ENCODE data around the gene FSHR. TPM values are rescaled to one million over a fixed set of nuclear protein-coding genes. Genes with fewer than 3 reads are reported as not detected.

Gene FSHR
- total and polyA plus RNA-seq, 4 experiments from 2014 or later = not detected

GRCh38 chr2:48954935-48955334, 199.4 kb downstream of the FSHR start:
- Histone ChIP-seq H3K27ac (ENCODE audit: low read depth, low read length) (no peak overlapping the region), H3K4me1 (ENCODE audit: insufficient read depth, low read length) (no peaks in the 10 kb centered on the region), H3K36me3 (ENCODE audit: insufficient read depth, low read length) (no peaks in the 10 kb centered on the region), H3K9me3 (ENCODE audit: control insufficient read depth in 1 of 2, low read length in 2 of 2) (no peaks in the 10 kb centered on the region), H3K4me3 (ENCODE audit: low read length in 2 of 2) (no peak overlapping the region), H3K27me3 (ENCODE audit: insufficient read depth, low read length) (no peaks in the 10 kb centered on the region)
- intact Hi-C loops (cut with micrococcal nuclease) = no loop called here
- Mint-ChIP-seq H3K27ac (no peak overlapping the region), H3K4me1 (no peaks in the 10 kb centered on the region), H3K36me3 (no peaks in the 10 kb centered on the region), H3K4me3 (no peak overlapping the region), H3K9me3 (peaks cover 0 to 3% (median 0%) of the 10 kb centered on the region in 8 donors), H3K27me3 (peaks cover 2 to 5% of the 10 kb centered on the region in 2 donors)
- ChIA-PET CTCF (ENCODE audit: partially characterized antibody) (interaction anchor here (1.2 kb wide), 1 partner anchor 9 kb away, joined by 7 read pairs; no protein-coding TSS in a partner anchor), POLR2A (ENCODE audit: partially characterized antibody) (no interaction called here)
- DNase-seq = no peak

- Histone ChIP-seq H3K27ac (ENCODE audit: low read depth, low read length) (no peak overlapping the region), H3K36me3 (ENCODE audit: insufficient read depth, low read length) (no peaks in the 10 kb centered on the region), H3K9me3 (ENCODE audit: control insufficient read depth in 1 of 2, low read length in 2 of 2) (no peaks in the 10 kb centered on the region), H3K4me3 (ENCODE audit: low read length in 2 of 2) (no peak overlapping the region), H3K4me1 (ENCODE audit: insufficient read depth, low read length) (no peaks in the 10 kb centered on the region), H3K27me3 (ENCODE audit: insufficient read depth, low read length) (no peaks in the 10 kb centered on the region)
- ChIA-PET CTCF (ENCODE audit: partially characterized antibody) (interaction anchor here (1.2 kb wide), 1 partner anchor 9 kb away, joined by 7 read pairs; no protein-coding TSS in a partner anchor), POLR2A (ENCODE audit: partially characterized antibody) (no interaction called here)
- Mint-ChIP-seq H3K27ac (no peak overlapping the region), H3K4me1 (no peaks in the 10 kb centered on the region), H3K4me3 (no peak overlapping the region), H3K9me3 (peaks cover 0 to 3% (median 0%) of the 10 kb centered on the region in 8 donors), H3K36me3 (no peaks in the 10 kb centered on the region), H3K27me3 (peaks cover 2 to 3% of the 10 kb centered on the region in 2 donors)
- intact Hi-C loops (cut with micrococcal nuclease) = no loop called here
- DNase-seq = no peak
These were observed 200.0 kb downstream of the FSHR start for GRCh38 chr2:48954311-48954710.

- intact Hi-C loops (cut with micrococcal nuclease) = no loop called here
- Histone ChIP-seq H3K4me1 (ENCODE audit: insufficient read depth, low read length) (no peaks in the 10 kb centered on the region), H3K4me3 (ENCODE audit: low read length in 2 of 2) (no peak overlapping the region), H3K27ac (ENCODE audit: low read depth, low read length) (no peak overlapping the region), H3K9me3 (ENCODE audit: control insufficient read depth in 1 of 2, low read length in 2 of 2) (no peaks in the 10 kb centered on the region), H3K36me3 (ENCODE audit: insufficient read depth, low read length) (no peaks in the 10 kb centered on the region), H3K27me3 (ENCODE audit: insufficient read depth, low read length) (no peaks in the 10 kb centered on the region)
- DNase-seq = no peak
- ChIA-PET CTCF (ENCODE audit: partially characterized antibody) (no interaction called here), POLR2A (ENCODE audit: partially characterized antibody) (no interaction called here)
- H3K4me1 Mint-ChIP-seq = no peaks in the 10 kb centered on the region
- H3K27me3 Mint-ChIP-seq = peaks cover 2 to 3% of the 10 kb centered on the region in 2 donors
- H3K9me3 Mint-ChIP-seq = peaks cover 0 to 3% (median 0%) of the 10 kb centered on the region in 8 donors
- H3K36me3 Mint-ChIP-seq = no peaks in the 10 kb centered on the region
- H3K4me3 Mint-ChIP-seq = no peak overlapping the region
- H3K27ac Mint-ChIP-seq = no peak overlapping the region
These were observed 201.7 kb downstream of the FSHR start for GRCh38 chr2:48952614-48953013.

GRCh38 chr2:48952143-48952542, 202.2 kb downstream of the FSHR start:
- intact Hi-C loops (cut with micrococcal nuclease) = no loop called here
- H3K4me1 Mint-ChIP-seq = no peaks in the 10 kb centered on the region
- CTCF ChIA-PET (ENCODE audit: partially characterized antibody) = no interaction called here
- no peaks in the 10 kb centered on the region for H3K36me3 Mint-ChIP-seq
- no peak overlapping the region for H3K4me3 Mint-ChIP-seq
- H3K36me3 ChIP-seq (ENCODE audit: insufficient read depth, low read length) = no peaks in the 10 kb centered on the region
- POLR2A ChIA-PET (ENCODE audit: partially characterized antibody) = no interaction called here
- H3K9me3 Mint-ChIP-seq = peaks cover 0 to 3% (median 0%) of the 10 kb centered on the region in 8 donors
- no peak for DNase-seq
- H3K4me1 ChIP-seq (ENCODE audit: insufficient read depth, low read length) = no peaks in the 10 kb centered on the region
- H3K4me3 ChIP-seq (ENCODE audit: low read length in 2 of 2) = no peak overlapping the region
- H3K27me3 ChIP-seq (ENCODE audit: insufficient read depth, low read length) = no peaks in the 10 kb centered on the region
- peaks cover 0 to 3% of the 10 kb centered on the region in 2 donors for H3K27me3 Mint-ChIP-seq
- H3K27ac ChIP-seq (ENCODE audit: low read depth, low read length) = no peak overlapping the region
- no peak overlapping the region for H3K27ac Mint-ChIP-seq
- H3K9me3 ChIP-seq (ENCODE audit: control insufficient read depth in 1 of 2, low read length in 2 of 2) = no peaks in the 10 kb centered on the region

GRCh38 chr2:48948400-48949125, 205.8 kb downstream of the FSHR start:
- POLR2A ChIA-PET (ENCODE audit: partially characterized antibody) = no interaction called here
- Mint-ChIP-seq H3K4me3 (no peak overlapping the region), H3K36me3 (no peaks in the 10 kb centered on the region), H3K27ac (no peak overlapping the region), H3K27me3 (peaks cover 0 to 3% of the 10 kb centered on the region in 2 donors), H3K4me1 (no peaks in the 10 kb centered on the region), H3K9me3 (no peaks in the 10 kb centered on the region)
- Histone ChIP-seq H3K4me3 (ENCODE audit: low read length in 2 of 2) (no peak overlapping the region), H3K4me1 (ENCODE audit: insufficient read depth, low read length) (no peaks in the 10 kb centered on the region), H3K27ac (ENCODE audit: low read depth, low read length) (no peak overlapping the region), H3K9me3 (ENCODE audit: control insufficient read depth in 1 of 2, low read length in 2 of 2) (no peaks in the 10 kb centered on the region), H3K27me3 (ENCODE audit: insufficient read depth, low read length) (no peaks in the 10 kb centered on the region), H3K36me3 (ENCODE audit: insufficient read depth, low read length) (no peaks in the 10 kb centered on the region)
- intact Hi-C loops (cut with micrococcal nuclease) = no loop called here
- no peak for DNase-seq
- CTCF ChIA-PET (ENCODE audit: partially characterized antibody) = interaction anchor here (1.3 to 1.9 kb wide), 3 partner anchors 39 to 1544 kb away, joined by 4 to 5 read pairs (median 5); no protein-coding TSS in a partner anchor

GRCh38 chr2:48946449-48947048, 207.8 kb downstream of the FSHR start:
- H3K27ac ChIP-seq (ENCODE audit: low read depth, low read length) = no peak overlapping the region
- Mint-ChIP-seq H3K36me3 (no peaks in the 10 kb centered on the region), H3K4me1 (no peaks in the 10 kb centered on the region), H3K27me3 (peaks cover 3% of the 10 kb centered on the region in 2 donors), H3K9me3 (no peaks in the 10 kb centered on the region), H3K4me3 (no peak overlapping the region), H3K27ac (no peak overlapping the region)
- no peaks in the 10 kb centered on the region for H3K4me1 ChIP-seq (ENCODE audit: insufficient read depth, low read length)
- POLR2A ChIA-PET (ENCODE audit: partially characterized antibody) = no interaction called here
- DNase-seq = peak in 4 of 5 donors; percentile 36 to 45 (median 40)
- no peak overlapping the region for H3K4me3 ChIP-seq (ENCODE audit: low read length in 2 of 2)
- intact Hi-C loops (cut with micrococcal nuclease) = no loop called here
- no peaks in the 10 kb centered on the region for H3K36me3 ChIP-seq (ENCODE audit: insufficient read depth, low read length)
- CTCF ChIA-PET (ENCODE audit: partially characterized antibody) = interaction anchor here (0.7 to 3.2 kb wide), 12 partner anchors 8 to 1546 kb away, joined by 3 to 35 read pairs (median 3); no protein-coding TSS in a partner anchor
- H3K9me3 ChIP-seq (ENCODE audit: control insufficient read depth in 1 of 2, low read length in 2 of 2) = no peaks in the 10 kb centered on the region
- no peaks in the 10 kb centered on the region for H3K27me3 ChIP-seq (ENCODE audit: insufficient read depth, low read length)

GRCh38 chr2:48944956-48945355, 209.4 kb downstream of the FSHR start:
- ChIA-PET POLR2A (ENCODE audit: partially characterized antibody) (no interaction called here), CTCF (ENCODE audit: partially characterized antibody) (interaction anchor here (1.2 to 3.2 kb wide), 4 partner anchors 9 to 1548 kb away, joined by 3 to 35 read pairs (median 6); no protein-coding TSS in a partner anchor)
- DNase-seq = no peak
- H3K27me3 ChIP-seq (ENCODE audit: insufficient read depth, low read length) = no peaks in the 10 kb centered on the region
- intact Hi-C loops (cut with micrococcal nuclease) = no loop called here
- H3K4me1 ChIP-seq (ENCODE audit: insufficient read depth, low read length) = no peaks in the 10 kb centered on the region
- Mint-ChIP-seq H3K27me3 (peaks cover 3% of the 10 kb centered on the region in 2 donors), H3K4me3 (no peak overlapping the region), H3K36me3 (no peaks in the 10 kb centered on the region), H3K9me3 (no peaks in the 10 kb centered on the region), H3K4me1 (no peaks in the 10 kb centered on the region), H3K27ac (no peak overlapping the region)
- no peaks in the 10 kb centered on the region for H3K36me3 ChIP-seq (ENCODE audit: insufficient read depth, low read length)
- H3K9me3 ChIP-seq (ENCODE audit: control insufficient read depth in 1 of 2, low read length in 2 of 2) = no peaks in the 10 kb centered on the region
- H3K27ac ChIP-seq (ENCODE audit: low read depth, low read length) = no peak overlapping the region
- H3K4me3 ChIP-seq (ENCODE audit: low read length in 2 of 2) = no peak overlapping the region
